SH-SY5Y (cell line): ENCODE data around the gene TBC1D24.

Experiments
- GATA2 ChIP-seq: IDR thresholded peaks from 2 replicates; pipeline ENCODE4 v1.6.1; 2011; ENCODE audit warnings: mild to moderate bottlenecking, low read depth, low read length
- GATA3 ChIP-seq: IDR thresholded peaks from 2 replicates; pipeline ENCODE4 v1.6.1; 2011; ENCODE audit warnings: low read depth, mild to moderate bottlenecking, low read length, moderate library complexity

GRCh38 chr16:2457267-2457666, 17.7 kb upstream of the TBC1D24 start:
- TF ChIP-seq GATA2 (no peak), GATA3 (no peak)
